Measurements from ENCODE around the gene DXO.

Gene DXO

GRCh38 chr6:31930962-31931361, 41.0 kb downstream of the DXO start:
- DNase-seq (ENCODE audit: low read depth, low spot score): no peak

- no peak for DNase-seq (ENCODE audit: low read depth, low spot score)
Measured at GRCh38 chr6:31928672-31928939, 43.3 kb downstream of the DXO start.

- DNase-seq (ENCODE audit: low read depth, low spot score): no peak
Measured at GRCh38 chr6:31927863-31928671, 43.9 kb downstream of the DXO start.

DNA sequence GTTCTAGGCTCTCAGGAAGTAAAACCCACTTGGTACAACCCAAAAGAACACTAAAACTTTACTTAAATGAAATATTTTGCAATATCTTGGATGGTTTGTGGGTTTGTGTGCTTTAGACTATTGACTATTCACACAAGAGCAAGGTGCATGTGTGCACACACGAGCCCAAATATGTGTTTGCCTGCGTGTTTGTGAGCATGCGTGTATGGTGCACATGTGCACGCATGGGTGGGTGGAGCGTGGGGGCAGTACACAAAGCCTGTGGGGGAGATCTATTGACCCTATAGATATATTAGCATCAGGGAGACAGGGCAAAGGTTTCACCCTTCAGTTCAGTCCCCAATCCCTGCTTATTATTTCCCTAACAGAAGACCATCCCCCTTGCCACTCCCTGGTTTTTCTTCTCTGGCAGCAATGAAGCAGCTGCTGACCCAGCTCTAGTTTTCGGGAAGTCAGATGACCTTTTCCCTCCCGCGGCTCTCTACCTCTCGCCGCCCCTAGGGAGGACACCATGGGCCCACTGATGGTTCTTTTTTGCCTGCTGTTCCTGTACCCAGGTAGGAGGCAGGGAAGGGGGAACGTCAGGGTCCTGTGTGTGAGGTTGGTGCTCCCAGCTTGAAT, 44.6 kb downstream of the DXO start, which contains the start of gene C2:
TSS of gene C2 (plus strand) at position 476 of the 621 bp plus-strand sequence. CDS start at position 512, 36 bp downstream.
- DNase-seq (ENCODE audit: low read depth, low spot score): no peak

DNA sequence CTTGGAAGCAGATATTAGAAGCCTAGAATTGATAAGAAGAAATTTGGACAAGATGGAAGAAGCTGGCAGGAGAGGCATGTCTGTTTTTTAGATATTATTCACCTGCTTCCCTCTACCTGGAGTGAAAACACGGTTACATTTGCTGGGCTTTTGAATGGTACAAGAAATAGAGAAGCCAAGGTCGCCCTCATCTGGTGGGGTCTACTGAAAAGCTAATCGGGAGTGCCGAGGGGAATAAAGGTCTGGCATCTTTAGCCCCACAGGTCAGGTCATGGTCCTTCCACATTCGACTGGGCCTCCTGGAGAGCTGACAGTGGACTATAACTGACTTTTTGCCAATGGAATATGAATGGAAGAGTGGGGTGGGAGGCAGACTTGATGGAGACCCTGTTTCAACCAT, 49.0 kb downstream of the DXO start:
- no peak for DNase-seq (ENCODE audit: low read depth, low spot score)

GRCh38 chr6:31920811-31921210, 51.1 kb downstream of the DXO start:
- DNase-seq (ENCODE audit: low read depth, low spot score): no peak

Data from astrocyte of the hippocampus (primary cell).